NCI-H2081 (cell line): ENCODE results near the gene ZNF423.
"Not testable (repeated sequence)": the region's sequence is repeated elsewhere in the genome, so short reads cannot be mapped to it uniquely, and the experiment has no call there.

Source experiments
- DNase-seq, 2 experiments: peaks; one replicate each; lab custom pipeline; 2025; lab: John Stamatoyannopoulos, UW

The ZNF423 gene

DNA sequence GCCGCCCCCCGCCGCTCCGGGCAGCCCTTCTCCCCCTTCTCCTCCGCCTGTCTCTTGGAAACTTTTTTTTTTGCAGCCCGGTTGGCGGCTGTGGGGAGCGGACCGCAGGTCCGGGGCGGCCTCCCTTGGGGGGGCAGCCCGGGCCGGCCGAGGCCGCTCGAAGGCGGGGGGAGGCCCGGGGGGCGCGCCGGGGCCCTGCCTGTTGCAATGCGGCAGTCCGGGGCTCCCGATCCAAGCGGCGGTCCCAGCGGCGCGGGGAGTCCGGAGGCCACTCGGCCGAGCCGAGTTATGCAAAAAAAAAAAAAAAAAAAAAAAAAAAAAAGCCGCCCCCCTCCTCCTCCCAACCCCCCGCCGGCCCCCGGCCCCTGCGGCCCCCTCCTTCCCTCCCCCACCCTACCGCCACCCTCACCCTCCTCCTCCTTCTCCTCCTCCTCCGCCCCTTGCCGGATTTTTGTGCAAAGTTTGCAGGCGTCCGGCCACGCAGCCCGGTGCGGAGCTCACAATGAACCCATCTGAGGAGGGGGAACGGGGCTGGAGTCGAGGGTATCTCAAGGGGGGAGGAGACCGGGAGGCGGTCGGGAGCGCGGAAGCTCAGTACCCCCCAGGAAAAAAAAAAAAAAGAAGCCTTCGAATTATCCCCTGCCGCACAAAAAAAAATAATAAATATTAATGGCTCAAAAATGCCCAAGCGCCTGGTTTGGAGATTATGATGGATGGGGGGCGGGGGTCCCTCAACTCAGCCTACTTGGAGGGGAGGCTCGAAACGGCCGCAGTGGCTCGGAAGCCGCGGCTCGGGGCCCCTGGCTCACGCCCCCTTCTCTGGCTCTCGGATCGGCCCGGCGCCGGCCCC, at the start of gene ZNF423:
Gene ZNF423, minus strand, starts transcription at position 291 of the 850 bp plus-strand sequence. CDS start 338 bp downstream, outside the sequence.
- DNase-seq, result no peak

DNA sequence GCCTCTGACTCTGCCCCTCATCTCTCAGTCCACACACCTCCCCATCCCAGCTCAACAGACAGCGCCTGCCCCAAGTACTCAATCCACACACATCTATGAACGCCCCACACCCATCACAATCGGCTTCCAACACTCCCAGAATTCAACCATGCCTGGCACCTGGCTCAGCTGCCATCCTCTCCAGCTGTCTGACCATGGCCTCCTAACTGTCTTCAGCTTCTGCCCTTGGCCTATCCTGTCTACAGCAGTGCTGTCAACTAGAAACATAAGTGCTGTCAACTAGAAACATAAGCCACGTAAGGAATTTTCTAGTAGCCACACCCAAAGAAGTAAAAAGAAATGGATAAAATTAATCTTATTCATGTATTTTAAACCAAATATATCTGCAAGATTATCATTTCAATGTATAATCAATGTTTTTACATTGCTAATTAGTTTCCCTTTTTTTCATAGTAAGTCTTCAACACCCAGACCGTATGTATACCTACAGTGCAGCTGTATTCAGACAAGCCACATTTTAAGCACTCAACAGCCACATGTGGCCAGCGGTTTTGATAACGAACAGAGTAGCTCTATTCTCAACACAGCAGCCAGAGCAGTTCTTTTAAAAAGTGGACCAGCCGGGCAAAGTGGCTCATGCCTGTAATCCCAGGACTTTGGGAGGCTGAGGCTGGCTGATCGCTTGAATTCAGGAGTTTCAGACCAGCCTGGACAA, 48.6 kb upstream of the ZNF423 start:
- no peak for DNase-seq

DNA sequence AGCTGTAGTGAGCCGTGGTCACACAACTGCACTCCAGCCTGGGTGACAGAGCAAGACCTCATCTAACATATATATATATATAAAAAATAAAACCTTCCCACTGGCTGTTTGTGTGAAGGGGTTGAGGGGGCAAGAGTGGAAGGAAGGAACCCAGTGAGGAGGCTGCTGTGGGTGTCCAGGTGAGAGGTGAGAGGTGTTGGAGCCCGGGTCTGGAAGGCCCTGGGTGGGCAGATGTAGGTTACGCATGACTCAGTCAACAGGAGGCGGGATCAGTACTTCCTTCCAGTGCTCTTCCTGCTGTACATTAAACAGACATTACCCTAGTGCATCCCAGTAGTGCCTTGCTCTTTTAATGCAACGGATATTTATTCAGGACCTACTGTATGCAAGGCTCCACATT, 47.0 kb upstream of the ZNF423 start:
- DNase-seq, result no peak

DNA sequence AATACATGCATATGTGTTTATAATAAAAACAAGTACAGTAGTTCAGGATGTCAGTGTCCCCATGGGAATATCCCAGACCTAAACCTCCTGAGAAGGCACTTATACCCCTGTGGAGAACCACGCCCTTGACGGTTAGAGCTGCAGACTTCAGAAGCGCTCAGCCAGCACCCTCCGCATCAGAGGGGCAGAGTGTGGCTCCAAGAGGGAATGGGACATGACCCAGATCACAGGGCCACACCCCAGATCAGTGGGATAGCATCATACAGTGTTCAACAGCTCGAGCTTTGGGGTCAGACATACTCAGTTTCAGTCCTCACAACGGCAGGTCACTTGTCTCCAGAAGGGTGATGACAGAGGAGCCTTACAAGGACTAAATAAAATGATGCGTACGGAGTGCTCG, 45.8 kb upstream of the ZNF423 start:
- DNase-seq, result no peak

DNA sequence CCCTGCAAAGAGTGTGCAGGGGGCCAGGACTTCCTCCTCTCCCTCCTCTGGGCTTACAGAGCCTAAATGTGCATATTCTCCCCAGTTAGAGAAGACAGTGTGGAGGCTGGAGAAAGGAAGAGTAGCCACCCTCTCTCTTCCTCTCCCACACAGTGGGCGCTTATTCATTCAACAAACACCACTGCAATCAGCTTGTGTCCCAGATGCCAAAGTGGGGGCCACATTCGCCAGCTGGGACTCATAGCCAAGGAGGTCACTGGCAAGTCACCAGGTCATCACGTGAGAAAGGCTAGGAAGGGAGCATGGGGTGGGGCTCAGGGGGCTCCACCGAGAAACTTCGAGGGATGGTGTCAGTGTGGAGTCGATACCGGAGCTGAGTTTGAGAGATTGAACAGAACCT, 45.0 kb upstream of the ZNF423 start:
- no peak for DNase-seq

DNA sequence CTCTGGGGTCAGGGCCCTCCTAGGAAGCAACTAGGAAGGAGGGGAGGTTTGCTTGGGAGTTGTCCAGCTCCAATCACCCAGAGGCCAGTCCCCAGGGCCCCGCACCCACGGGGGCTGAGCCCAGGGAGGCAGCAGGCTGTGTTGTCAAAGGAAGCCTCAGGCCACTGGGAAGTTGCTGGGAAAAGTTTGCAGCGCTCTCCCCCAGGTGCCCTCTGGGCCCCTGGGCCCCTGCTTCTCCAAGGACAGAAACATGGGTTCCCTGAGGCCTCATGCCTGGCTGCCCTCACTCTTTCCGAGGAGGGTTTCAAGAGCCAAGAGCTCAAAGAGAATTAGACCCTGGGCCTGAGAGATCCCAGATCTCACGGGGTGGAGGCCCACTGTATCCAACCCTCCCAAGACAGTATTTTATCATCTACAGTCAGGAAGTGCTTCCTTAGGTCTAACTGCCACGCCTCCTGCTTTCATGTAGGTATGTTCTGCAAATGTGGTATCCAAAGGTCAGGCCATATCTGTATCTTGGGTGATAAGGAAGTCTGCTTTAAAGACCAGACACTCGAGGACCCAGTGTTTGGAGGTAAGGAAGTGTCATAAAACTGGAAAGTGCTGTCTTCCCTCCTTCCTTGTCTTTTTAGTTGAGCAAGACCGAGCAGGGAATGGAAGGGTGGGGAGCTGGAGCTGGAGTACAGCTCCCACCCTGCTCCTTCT, 44.2 kb upstream of the ZNF423 start:
- DNase-seq, result no peak

DNA sequence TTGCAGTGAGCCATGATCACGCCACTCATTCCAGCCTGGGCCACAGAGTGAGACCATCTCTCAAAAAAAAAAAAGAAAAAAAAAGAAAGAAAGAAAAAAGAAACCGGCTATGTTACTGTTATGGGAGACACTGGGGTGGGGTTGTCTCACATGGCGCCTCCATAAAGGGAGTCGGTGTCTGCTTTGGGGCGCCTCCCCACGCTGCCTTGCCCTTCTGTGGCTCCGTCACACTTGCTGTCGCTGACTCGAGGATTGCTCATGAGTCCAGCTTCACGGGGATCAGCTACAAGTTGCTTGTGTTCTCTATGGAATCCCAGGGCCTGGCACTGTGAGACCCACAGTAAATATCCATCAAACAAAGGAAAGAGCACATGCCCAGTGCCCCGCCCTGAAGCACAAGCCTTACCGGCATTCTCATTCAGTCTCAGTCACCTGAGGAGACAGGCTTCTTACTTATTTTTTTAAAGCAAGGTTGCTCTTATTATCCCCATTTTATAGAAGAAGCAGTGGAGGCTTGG, 40.6 kb upstream of the ZNF423 start:
- DNase-seq, result no peak

DNA sequence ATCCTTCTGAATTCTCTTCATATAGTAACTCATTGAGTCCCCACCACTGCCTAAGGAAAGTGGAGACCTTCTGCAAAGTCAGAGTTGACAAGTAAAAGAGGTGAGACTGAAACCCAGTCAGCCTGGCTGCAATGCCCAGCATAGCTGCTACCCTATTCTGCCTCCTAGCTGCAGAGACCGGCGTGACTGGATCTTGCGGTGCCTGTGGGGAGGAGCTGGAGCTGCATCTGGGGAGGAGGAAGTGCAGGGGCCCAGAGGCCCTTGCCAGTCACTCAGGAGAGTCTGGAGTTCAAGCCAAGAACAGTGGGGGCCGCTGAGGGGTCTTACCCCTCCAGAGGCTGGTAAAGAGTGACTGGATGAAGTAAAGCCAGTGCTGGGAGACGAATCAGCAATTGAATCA, 35.0 kb upstream of the ZNF423 start:
- DNase-seq, result no peak

DNA sequence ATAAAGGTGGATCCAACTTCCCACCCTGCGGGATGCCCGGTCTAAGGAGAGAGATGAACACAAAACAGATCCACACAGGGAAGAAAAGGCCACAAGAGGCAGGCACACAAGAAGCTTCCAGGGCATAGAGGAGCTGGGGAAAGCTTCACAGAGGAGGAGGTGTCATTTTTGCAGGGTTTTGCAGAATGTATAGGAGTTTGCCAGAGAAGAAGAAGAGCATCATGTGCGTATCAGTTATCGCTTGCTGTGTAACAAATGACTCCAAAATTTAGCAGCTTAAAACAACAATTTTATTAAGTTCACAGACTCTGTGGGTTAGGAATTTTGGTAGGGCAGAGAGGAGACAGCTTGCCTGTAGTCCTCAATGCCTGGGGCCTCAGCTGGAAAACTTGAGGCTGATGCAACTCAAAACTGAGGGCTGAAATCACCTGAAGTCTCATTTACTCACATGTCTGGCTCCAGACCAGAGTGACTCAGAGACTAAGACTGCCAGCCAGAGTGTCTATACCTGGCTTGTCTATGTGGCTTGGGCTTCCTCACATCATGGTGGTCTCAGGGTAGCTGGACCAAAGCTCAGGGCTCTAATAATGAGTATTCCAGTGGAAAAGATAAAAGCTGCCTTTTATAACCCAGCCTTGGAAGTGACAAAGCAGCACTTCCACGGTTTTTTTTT, 33.9 kb upstream of the ZNF423 start:
- DNase-seq, result no peak

DNA sequence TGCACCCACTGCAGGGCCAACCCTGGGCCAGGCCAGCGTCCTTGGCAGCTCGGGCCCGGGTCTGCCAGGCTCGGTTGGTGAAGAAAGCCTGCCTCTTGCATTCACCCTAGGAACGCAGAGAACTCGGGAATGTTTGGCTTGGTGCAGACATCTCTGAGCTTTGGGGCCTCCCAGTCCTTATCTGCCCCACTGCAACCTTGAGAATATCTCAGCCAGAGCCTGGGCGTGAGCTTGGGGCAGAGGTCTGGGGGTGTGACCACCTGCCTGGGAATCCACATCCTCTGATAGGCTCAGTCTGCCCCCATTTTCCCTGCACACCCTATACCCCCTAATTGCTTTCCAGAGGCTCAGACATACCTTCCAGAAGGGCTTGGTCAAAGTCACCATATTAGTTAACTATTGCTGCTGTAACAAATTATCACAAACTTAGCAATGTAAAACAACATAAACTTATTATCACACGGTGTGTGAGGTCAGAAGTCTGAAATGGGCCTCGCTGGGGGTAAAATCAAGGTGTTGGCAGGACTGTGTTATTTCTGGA, 30.7 kb upstream of the ZNF423 start:
- DNase-seq, result no peak

DNA sequence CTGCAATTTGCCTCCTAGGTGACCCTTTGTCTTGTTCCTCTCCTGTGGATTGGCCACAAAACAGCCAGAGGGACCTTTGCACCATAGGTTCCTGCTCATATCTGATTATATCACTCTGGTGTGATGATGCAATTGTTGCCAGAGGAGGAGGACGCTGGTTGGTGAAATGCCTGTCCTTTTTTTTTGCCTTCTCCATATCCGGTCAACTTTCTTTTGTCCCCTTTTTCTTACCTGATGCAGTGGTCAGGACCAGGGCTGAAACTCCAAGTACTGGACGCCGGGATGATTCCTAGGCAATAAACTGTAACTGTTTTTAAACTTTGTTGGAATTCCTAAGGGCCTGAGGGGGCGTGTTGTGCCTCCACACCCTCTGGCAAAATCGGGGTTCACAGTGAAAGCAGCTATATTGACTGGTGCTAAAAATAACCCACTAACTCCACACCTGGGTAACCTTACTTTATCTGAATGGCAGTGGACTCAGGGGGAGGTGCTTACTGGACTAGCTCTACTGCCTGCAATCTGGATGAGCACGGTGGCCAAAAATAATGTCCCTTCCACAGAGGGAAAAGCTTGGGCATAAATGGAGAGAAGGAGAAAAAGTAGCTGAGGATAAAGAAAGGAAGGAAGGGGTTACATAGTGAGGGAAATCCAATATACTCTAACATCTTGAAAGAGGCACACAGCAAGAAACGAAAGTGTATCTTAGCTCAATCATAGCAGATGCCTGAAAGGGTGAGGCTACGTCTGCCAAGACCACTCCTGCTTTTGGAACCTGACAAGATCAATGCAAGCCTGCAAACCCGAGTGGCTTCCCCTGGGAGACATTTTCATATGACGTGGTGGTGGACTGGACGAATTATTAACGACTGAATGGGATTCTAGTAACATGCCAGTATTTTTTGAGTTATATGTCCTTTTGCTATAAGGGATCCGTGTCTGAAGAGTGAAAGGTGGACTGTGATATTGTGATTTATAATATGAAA, 28.4 kb upstream of the ZNF423 start:
- no peak for DNase-seq

DNA sequence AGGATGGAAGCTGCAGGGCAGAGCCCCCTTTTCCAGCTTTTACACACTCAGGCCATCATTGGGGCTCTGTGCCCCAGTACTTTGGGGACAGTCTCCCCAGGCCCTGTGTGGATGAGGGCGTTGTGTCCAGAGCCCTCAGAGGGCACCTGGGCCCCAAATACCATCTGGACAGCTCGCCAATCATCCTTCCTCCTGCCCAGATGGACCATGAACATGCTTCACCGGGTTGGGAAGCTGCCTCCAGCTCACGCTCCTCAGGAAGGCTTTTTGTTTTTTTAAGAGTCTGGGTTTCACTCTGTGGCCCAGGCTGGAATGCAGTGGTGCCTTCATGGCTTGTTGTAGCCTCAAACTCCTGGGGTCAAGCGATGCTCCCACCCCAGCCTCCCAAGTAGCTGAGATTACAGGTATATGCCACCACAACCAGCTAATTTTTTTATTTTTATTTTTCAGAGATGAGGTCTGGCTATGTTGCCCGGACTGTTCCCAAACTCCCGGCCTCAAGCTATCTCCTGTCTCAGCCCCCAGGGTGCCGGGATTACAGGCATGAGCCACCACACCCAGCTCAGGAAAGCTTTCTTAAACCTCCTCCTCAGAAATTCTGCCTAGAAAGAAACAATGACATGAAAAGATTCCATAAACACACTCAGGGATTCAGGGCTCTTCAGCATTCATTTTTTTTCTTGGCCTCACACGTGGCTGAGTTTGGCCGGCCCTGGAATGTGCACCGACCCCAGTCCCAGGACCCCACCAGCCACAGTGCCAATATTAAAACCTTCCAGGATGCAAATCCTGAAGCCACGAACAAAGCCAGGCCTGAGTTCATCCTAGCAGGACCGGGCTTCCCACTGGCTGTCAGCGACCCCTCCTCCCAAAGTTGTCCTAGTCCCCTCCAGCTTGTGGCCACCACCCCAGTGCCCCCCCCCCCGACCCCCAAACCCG, 27.4 kb upstream of the ZNF423 start:
- no peak for DNase-seq

DNA sequence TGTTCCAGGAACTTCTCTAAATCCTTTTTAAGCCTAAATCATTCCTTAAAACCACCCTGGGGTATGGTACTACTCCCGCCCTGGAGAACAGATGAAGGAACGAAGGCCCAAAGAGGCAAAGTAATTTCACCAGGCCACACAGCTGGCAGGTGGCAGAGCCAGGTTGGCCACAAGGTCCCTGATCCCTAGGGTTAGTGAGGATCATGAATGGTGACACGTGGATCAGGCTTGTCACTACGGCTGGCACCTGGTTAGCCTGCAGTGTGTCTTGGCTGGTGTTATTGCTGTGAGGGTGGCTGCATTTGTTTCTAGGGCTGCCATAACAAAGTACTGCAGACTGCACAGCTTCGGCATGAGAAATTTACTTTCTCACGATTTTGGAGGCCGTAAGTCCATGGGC, 26.0 kb upstream of the ZNF423 start:
- DNase-seq, result no peak

DNA sequence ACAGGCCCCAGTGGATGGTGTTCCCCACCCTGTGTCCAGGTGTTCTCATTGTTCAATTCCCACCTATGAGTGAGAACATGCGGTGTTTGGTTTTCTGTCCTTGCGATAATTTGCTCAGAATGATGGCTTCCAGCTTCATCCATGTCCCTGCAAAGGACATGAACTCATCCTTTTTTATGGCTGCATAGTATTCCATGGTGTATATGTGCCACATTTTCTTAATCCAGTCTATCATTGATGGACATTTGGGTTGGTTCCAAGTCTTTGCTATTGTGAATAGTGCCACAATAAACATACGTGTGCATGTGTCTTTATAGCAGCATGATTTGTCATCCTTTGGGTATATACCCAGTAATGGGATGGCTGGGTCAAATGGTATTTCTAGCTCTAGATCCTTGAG, 22.6 kb upstream of the ZNF423 start:
- DNase-seq, result not testable (repeated sequence)

DNA sequence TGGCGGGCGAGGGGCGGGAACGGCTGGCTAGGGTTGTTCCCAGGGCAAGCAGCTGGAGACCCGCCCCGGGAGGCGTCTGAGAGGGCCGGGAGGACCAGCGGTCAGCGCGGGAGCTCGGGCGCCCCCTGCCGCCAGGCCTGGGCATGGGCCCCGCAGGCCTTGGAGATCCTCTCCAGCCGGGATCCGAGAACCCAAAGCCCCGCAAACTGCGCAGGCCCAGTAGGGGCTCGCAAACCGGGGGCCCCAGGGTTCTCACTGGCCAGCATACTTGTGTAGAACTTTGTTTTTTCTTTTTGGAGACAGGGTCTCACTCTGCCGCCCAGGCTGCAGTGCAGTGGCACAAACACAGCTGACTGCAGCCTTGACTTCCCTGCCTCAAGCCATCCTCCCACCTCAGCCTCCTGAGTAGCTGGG, 20.8 kb upstream of the ZNF423 start:
- no peak for DNase-seq

DNA sequence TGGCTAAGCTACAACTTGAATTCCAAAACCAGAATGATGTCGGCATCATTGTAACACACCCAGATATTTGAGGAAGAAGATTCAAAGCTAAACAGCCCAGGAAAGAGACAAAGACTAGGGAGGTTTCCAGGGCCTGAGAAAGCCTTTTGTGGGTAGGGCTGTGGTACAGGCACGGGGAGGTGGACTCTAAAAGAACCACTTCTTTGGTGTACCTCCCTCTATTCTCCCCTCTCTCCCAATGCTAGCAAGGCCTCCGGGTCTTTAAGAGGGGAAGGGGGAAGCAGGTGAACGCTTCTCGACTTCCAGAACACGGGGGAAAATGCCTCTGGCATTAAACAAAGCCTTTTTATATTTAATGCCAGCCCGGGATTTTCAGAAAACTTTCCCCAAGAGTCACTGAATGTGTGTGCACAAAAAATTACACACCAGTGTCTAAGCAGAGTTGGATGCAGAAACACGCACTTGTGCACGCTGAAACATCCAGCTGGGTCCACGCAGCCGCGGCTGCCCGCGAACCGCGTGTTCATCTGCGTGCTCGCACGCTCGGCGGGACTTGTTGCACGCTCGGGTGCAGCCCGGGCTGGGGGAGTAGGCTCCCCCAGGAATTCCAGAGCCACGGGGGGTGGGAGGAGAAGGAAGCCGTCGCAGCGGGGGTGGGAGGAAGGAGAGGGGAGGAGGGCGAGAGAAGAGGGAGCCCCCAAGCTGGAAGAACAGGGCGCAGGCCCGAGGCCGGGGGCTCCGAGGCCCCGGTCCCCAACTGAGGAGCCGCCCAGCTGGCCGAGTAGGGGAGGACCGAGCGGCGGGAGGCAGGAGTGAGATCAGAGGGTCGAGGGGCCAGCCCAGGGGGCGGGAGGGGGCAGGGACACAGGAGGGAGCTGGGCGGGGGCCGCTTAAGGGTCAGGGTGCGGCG, 20.1 kb upstream of the ZNF423 start:
- DNase-seq, result no peak

DNA sequence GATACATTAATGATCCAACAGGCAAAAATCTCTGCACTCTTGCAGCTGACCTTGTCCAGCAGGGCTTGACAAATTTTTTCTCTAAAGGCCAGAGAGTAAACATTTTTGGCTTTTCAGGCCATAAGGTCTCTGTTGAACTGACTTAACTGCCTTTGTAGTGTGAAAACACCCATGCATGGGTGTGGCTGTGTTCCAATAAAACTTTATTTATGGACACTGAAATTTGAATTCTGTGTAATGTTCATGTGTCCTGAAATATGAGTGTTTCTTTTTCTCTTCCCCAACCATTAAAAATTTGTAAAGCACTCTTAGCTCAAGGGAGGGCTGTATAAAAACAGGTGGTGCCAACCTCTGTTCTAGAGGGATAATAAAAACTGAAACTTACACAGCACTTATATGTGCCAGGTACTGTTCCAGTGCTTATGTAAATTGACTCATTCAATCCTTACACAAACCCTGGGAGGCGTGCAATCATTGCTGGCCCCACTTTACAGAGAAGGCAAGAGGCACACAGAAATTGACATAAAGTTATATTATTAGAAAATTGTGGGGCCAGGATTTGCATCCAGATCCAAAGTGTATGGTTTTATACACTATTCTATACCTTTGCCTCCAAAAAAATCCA, 18.8 kb upstream of the ZNF423 start:
- DNase-seq, result no peak

DNA sequence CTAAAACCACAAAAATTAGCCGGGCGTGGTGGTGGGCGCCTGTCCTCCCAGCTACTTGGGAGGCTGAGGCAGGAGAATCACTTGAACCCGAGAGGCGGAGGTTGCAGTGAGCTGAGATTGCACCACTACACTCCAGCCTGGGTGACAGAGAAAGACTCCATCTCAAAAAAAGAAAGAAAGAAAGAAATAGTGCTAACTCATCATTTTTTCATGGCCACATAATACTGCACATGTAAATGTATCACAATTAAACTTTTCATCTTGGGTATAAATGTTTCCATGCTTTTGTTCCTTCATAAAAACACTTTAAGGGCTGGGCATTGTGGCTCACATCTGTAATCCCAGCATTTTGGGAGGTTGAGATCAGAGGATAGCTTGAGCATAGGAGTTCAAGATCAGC, 15.9 kb upstream of the ZNF423 start:
- not testable (repeated sequence) for DNase-seq
